SK-N-SH (cell line): Measurements from ENCODE around the gene WNT6. TPM values are rescaled to one million over a fixed set of nuclear protein-coding genes. Genes with fewer than 3 reads are reported as not detected.

ENCODE experiments used
- CTCF ChIA-PET: fragments of 300-600, 350-600 bp; formaldehyde crosslinking; extraction: SDS; loops from one replicate; lab custom pipeline; 2021; lab: Yijun Ruan, JAX
- POLR2A ChIA-PET: fragments of 350-600 bp; sonication (Branson Sonifier 250); formaldehyde crosslinking; extraction: SDS; loops from one replicate; lab custom pipeline; 2020; ENCODE audit warnings: antibody characterized with exemption, inconsistent platforms; lab: Yijun Ruan, JAX
- DNase-seq: peaks from one replicate; pipeline ENCODE4 v3.0.0; 2012
- H2AFZ ChIP-seq: fragments of 200-600 bp; sonication (generic); 2 replicates; pipeline ENCODE4 v1.8.1; 2016; ENCODE audit warnings: antibody characterized with exemption, mild to moderate bottlenecking, low read depth
- H3F3A ChIP-seq: fragments of 200-600 bp; sonication (generic); replicated peaks from 2 replicates; pipeline ENCODE3; 2016; ENCODE audit warnings: antibody characterized with exemption, mild to moderate bottlenecking; ENCODE audit not compliant: insufficient read depth
- H3K27ac ChIP-seq, 2 experiments: fragments of 200-500 bp in 1 of 2; fragments of 200-600 bp in 1 of 2; sonication (Bioruptor generic) in 1 of 2; sonication (generic), shearing (Covaris generic) in 1 of 2; 2 replicates each; pipeline versions ENCODE4 v1.5.1 to v1.6.1; 2014 to 2016; ENCODE audit warnings: low read depth in 2 of 2, inconsistent platforms in 1 of 2, low read length in 1 of 2, mild to moderate bottlenecking in 1 of 2, mixed read lengths in 1 of 2
- H3K27me3 ChIP-seq: fragments of 200-600 bp; sonication (generic), shearing (Covaris generic); 2 replicates; pipeline ENCODE4 v1.6.1; 2016; ENCODE audit warnings: mixed run types; ENCODE audit not compliant: insufficient read depth
- H3K36me3 ChIP-seq, 2 experiments: fragments of 200-500 bp in 1 of 2; fragments of 200-600 bp in 1 of 2; sonication (Bioruptor generic) in 1 of 2; sonication (generic) in 1 of 2; replicated peaks in 1 of 2; 2 replicates each; pipeline versions ENCODE3 to v1.5.1; 2014 to 2016; ENCODE audit warnings: low read length in 1 of 2, mild to moderate bottlenecking in 1 of 2; ENCODE audit not compliant: insufficient read depth in 2 of 2, control insufficient read depth in 1 of 2
- H3K4me1 ChIP-seq, 2 experiments: fragments of 200-500 bp in 1 of 2; fragments of 200-600 bp in 1 of 2; sonication (Bioruptor generic) in 1 of 2; sonication (generic), shearing (Covaris generic) in 1 of 2; 2 replicates each; pipeline versions ENCODE4 v1.5.1 to v1.6.1; 2014 to 2016; ENCODE audit warnings: low read depth in 1 of 2, low read length in 1 of 2, mixed run types in 1 of 2; ENCODE audit not compliant: insufficient read depth in 2 of 2, control insufficient read depth in 1 of 2
- H3K4me2 ChIP-seq: fragments of 200-600 bp; sonication (generic), shearing (Covaris generic); 2 replicates; pipeline ENCODE4 v1.6.1; 2017; ENCODE audit warnings: mixed run types
- H3K4me3 ChIP-seq, 2 experiments: fragments of 200-500 bp in 1 of 2; fragments of 200-600 bp in 1 of 2; sonication (Bioruptor generic) in 1 of 2; sonication (generic), shearing (Covaris generic) in 1 of 2; 2 replicates each; pipeline versions ENCODE4 v1.5.1 to v1.8.1; 2014 to 2016; ENCODE audit warnings: low read depth in 2 of 2, inconsistent platforms in 1 of 2, low read length in 1 of 2, mild to moderate bottlenecking in 1 of 2, mixed read lengths in 1 of 2, moderate library complexity in 1 of 2
- H3K79me2 ChIP-seq: fragments of 200-600 bp; sonication (generic); 2 replicates; pipeline ENCODE4 v1.8.1; 2017; ENCODE audit warnings: mild to moderate bottlenecking; ENCODE audit not compliant: insufficient read depth
- H3K9ac ChIP-seq: fragments of 200-600 bp; sonication (generic); 2 replicates; pipeline ENCODE4 v1.6.1; 2017; ENCODE audit warnings: mixed run types
- H3K9me2 ChIP-seq: fragments of 200-600 bp; sonication (generic); 2 replicates; pipeline ENCODE4 v1.6.1; 2017; ENCODE audit warnings: mixed run types
- H3K9me3 ChIP-seq: fragments of 200-600 bp; sonication (generic); 2 replicates; pipeline ENCODE4 v1.6.1; 2017; ENCODE audit warnings: mixed run types, mild to moderate bottlenecking, moderate library complexity
- H4K20me1 ChIP-seq: fragments of 200-600 bp; sonication (generic); 2 replicates; pipeline ENCODE4 v1.6.1; 2017; ENCODE audit warnings: mild to moderate bottlenecking, mixed run types; ENCODE audit not compliant: insufficient read depth
- CHD2 ChIP-seq: fragments of 150-350 bp; IDR thresholded peaks from 2 replicates; pipeline ENCODE4 v1.6.1; 2018; ENCODE audit warnings: low read length; ENCODE audit not compliant: partially characterized antibody
- EP300 ChIP-seq, 2 experiments: IDR thresholded peaks; 2 replicates each; pipeline versions ENCODE4 v1.4.0 to v1.6.1; 2012; ENCODE audit warnings: borderline replicate concordance in 1 of 2, low read depth in 1 of 2, low read length in 1 of 2
- EZH2phosphoT487 ChIP-seq: fragments of 200-600 bp; sonication (generic); IDR thresholded peaks from 2 replicates; pipeline ENCODE4 v1.6.1; 2017; ENCODE audit warnings: low read depth, mixed run types, mild to moderate bottlenecking, antibody characterized with exemption, moderate library complexity, borderline replicate concordance
- FOSL2 ChIP-seq: IDR thresholded peaks from 2 replicates; pipeline ENCODE4 v1.4.0; 2012; ENCODE audit warnings: low read depth, mild to moderate bottlenecking, moderate library complexity, borderline replicate concordance
- GABPA ChIP-seq: IDR thresholded peaks from 2 replicates; pipeline ENCODE4 v1.4.0; 2012; ENCODE audit warnings: low read depth, mild to moderate bottlenecking
- GATA2 ChIP-seq: sonication (generic); formaldehyde crosslinking; IDR thresholded peaks from 2 replicates; pipeline ENCODE4 v1.5.0; 2020; ENCODE audit warnings: mild to moderate bottlenecking, missing genetic modification reagents
- IRF3 ChIP-seq: fragments of 150-350 bp; IDR thresholded peaks from 2 replicates; pipeline ENCODE4 v1.6.1; 2016; ENCODE audit warnings: mild to moderate bottlenecking, low read depth, low read length
- JUND ChIP-seq: IDR thresholded peaks from 2 replicates; pipeline ENCODE4 v1.4.0; 2012
- MAX ChIP-seq: IDR thresholded peaks from 2 replicates; pipeline ENCODE4 v1.4.0; 2012; ENCODE audit warnings: low read depth
- MEF2A ChIP-seq: IDR thresholded peaks from 2 replicates; pipeline ENCODE4 v1.4.0; 2012; ENCODE audit warnings: low read depth, borderline replicate concordance
- NFIC ChIP-seq: IDR thresholded peaks from 2 replicates; pipeline ENCODE4 v1.4.0; 2012; ENCODE audit warnings: borderline replicate concordance
- NRF1 ChIP-seq: IDR thresholded peaks from 2 replicates; pipeline ENCODE4 v1.6.1; 2012; ENCODE audit warnings: low read depth, mild to moderate bottlenecking, low read length
- PBX3 ChIP-seq: IDR thresholded peaks from 2 replicates; pipeline ENCODE4; 2012
- RAD21 ChIP-seq: IDR thresholded peaks from 2 replicates; pipeline ENCODE4 v1.6.1; 2012; ENCODE audit warnings: mild to moderate bottlenecking, low read length
- RFX5 ChIP-seq: IDR thresholded peaks from 2 replicates; pipeline ENCODE4 v1.6.1; 2012; ENCODE audit warnings: mild to moderate bottlenecking, improper control_type of control experiment, low read length
- RXRA ChIP-seq: IDR thresholded peaks from 2 replicates; pipeline ENCODE4 v1.4.0; 2012; ENCODE audit warnings: low read depth, mild to moderate bottlenecking, borderline replicate concordance
- SIN3A ChIP-seq: IDR thresholded peaks from 2 replicates; pipeline ENCODE4 v1.6.1; 2012; ENCODE audit warnings: low read depth, mild to moderate bottlenecking, low read length, moderate library complexity, borderline replicate concordance
- TCF12 ChIP-seq: IDR thresholded peaks from 2 replicates; pipeline ENCODE4 v1.4.0; 2012
- USF2 ChIP-seq: fragments of 150-350 bp; IDR thresholded peaks from 2 replicates; pipeline ENCODE4 v1.6.1; 2017; ENCODE audit warnings: antibody characterized with exemption, low read length, low read depth, borderline replicate concordance
- YY1 ChIP-seq: IDR thresholded peaks from 2 replicates; pipeline ENCODE4 v1.4.0; 2012; ENCODE audit warnings: low read depth, mild to moderate bottlenecking
- ZBTB33 ChIP-seq: IDR thresholded peaks from 2 replicates; pipeline ENCODE4 v1.4.0; 2012; ENCODE audit warnings: low read depth, borderline replicate concordance
- WGBS: methylation state at CpG from one replicate; pipeline ENCODE4 v1.1.6; 2017; ENCODE audit warnings: low lambda C conversion rate; 5-methylcytosine and 5-hydroxymethylcytosine counted together
- polyA plus RNA-seq, 3 experiments: library from polyadenylated mRNA; depleted of rRNA; stranded (reverse); fragments of >200 nt; gene quantifications; 2 replicates each; pipeline ENCODE4 v1.2.3, GENCODE V29; 2012

WNT6 gene
- polyA plus RNA-seq (2012; rRNA removed): 0.06 and 0.08 TPM in 2 replicates
- polyA plus RNA-seq (2012; cell fraction: cytosol; rRNA removed): 0.05 and 0.13 TPM in 2 replicates
- polyA plus RNA-seq (2012; cell fraction: nucleus; rRNA removed): 0.23 and 0.30 TPM in 2 replicates

GRCh38 chr2:218859556-218859987 is at the start of gene WNT6:
WNT6 (plus strand) TSS chr2:218859805; CDS start chr2:218860038, 233 bp downstream.
- no peaks in the 10 kb centered on the region for H3K36me3 ChIP-seq
- H3K79me2 ChIP-seq: no peaks in the 10 kb centered on the region
- no peaks in the 10 kb centered on the region for H3K9me3 ChIP-seq
- CTCF ChIA-PET: interaction anchor here (1.0 to 16.1 kb wide), 5 partner anchors 12 to 38 kb away, joined by 5 to 249 read pairs (median 6); partner anchors contain the start of gene WNT10A
- H3K9ac ChIP-seq: no peak within 1 kb of the TSS
- H3K4me3 ChIP-seq: peak within 1 kb of the TSS; percentile 39 to 49; a peak in 3 of 4 replicates
- no peaks in the 10 kb centered on the region for H3K9me2 ChIP-seq
- 3% methylated on average over 21 of the region's 64 CpGs for WGBS
- DNase-seq: peak; percentile 78
- H2AFZ ChIP-seq: 0 out of 2 replicates have a peak within 1 kb of the TSS, but pooled peaks have one; percentile 29
- POLR2A ChIA-PET: no interaction called here
- peaks cover 46% of the 10 kb centered on the region for H3K27me3 ChIP-seq
- H4K20me1 ChIP-seq: no peaks in the 10 kb centered on the region
- H3K27ac ChIP-seq: peak within 1 kb of the TSS in 1 of 2 experiments; percentile 96; a peak in 1 of 4 replicates
- peaks cover 7 to 72% of the 10 kb centered on the region in 2 experiments; a peak in 2 of 4 replicates for H3K4me1 ChIP-seq
- H3F3A ChIP-seq: no peaks in the 10 kb centered on the region
- peak within 1 kb of the TSS; percentile 74 for H3K4me2 ChIP-seq
- TF ChIP-seq TCF12 (no peak), IRF3 (no peak), YY1 (no peak), PBX3 (no peak)

GRCh38 chr2:218810256-218810655 is 49.3 kb upstream of the WNT6 start:
- Histone ChIP-seq H3K4me2 (no peak overlapping the region), H3K4me1 (peaks cover 0 to 9% of the 10 kb centered on the region in 2 experiments; a peak in 2 of 4 replicates), H3K79me2 (no peaks in the 10 kb centered on the region), H2AFZ (no peak overlapping the region), H3F3A (no peaks in the 10 kb centered on the region), H3K36me3 (no peaks in the 10 kb centered on the region), H3K9me2 (no peaks in the 10 kb centered on the region), H3K9me3 (no peaks in the 10 kb centered on the region), H3K27ac (no peak overlapping the region), H4K20me1 (no peaks in the 10 kb centered on the region), H3K4me3 (no peak overlapping the region), H3K9ac (no peak overlapping the region), H3K27me3 (no peaks in the 10 kb centered on the region)
- DNase-seq: no peak
- ChIA-PET CTCF (interaction anchor here (1.3 to 1.5 kb wide), 3 partner anchors 10 to 123 kb away, joined by 3 to 4 read pairs (median 3); no protein-coding TSS in a partner anchor), POLR2A (interaction anchor here (0.7 kb wide), 1 partner anchor 46 kb away, joined by 3 read pairs; no protein-coding TSS in a partner anchor)
- no peak for TF ChIP-seq NFIC
- TF ChIP-seq RAD21: no peak
- TF ChIP-seq MAX: no peak
- no peak for TF ChIP-seq TCF12
- TF ChIP-seq MEF2A: no peak
- TF ChIP-seq JUND: no peak
- TF ChIP-seq SIN3A: no peak
- TF ChIP-seq PBX3: no peak
- TF ChIP-seq EP300 (IDR thresholded peaks at IDR 0.05; ENCODE audit: borderline replicate concordance in 1 of 2, low read depth in 1 of 2, low read length in 1 of 2): no peak
- no peak for TF ChIP-seq RXRA
- no peak for TF ChIP-seq RFX5
- no peak for TF ChIP-seq CHD2
- TF ChIP-seq EZH2phosphoT487: no peak
- TF ChIP-seq FOSL2: no peak
- no peak for TF ChIP-seq USF2
- no peak for TF ChIP-seq GATA2
- no peak for TF ChIP-seq ZBTB33
- TF ChIP-seq YY1: no peak
- TF ChIP-seq NRF1: no peak
- TF ChIP-seq GABPA: no peak
- WGBS: 52% methylated on average over 2 of the region's 2 CpGs
